DND-41 (cell line): ENCODE data around the gene ARHGEF7.

Experiments used
- ATAC-seq: fragments of 200-7000 bp; cut with Tn5 transposase; 3 replicates; pipeline ENCODE4 v1.9.1; 2021; ENCODE audit warnings: low read depth; ENCODE audit not compliant: insufficient read depth
- DNase-seq: peaks from one replicate; pipeline ENCODE4 v3.0.0-alpha.2; 2020
- H2AFZ ChIP-seq: 2 replicates; pipeline ENCODE4 v1.6.0; 2012; ENCODE audit warnings: low read depth, low read length
- H3K27ac ChIP-seq: 2 replicates; pipeline ENCODE4 v1.5.1; 2012; ENCODE audit warnings: low read length, inconsistent platforms
- H3K27me3 ChIP-seq: fragments of 200-600 bp; sonication (generic); 2 replicates; pipeline ENCODE4 v1.6.0; 2012; ENCODE audit warnings: low read length, mild to moderate bottlenecking, inconsistent platforms; ENCODE audit not compliant: insufficient read depth, poor library complexity
- H3K36me3 ChIP-seq: 2 replicates; pipeline ENCODE4 v1.5.1; 2012; ENCODE audit warnings: low read length, inconsistent platforms; ENCODE audit not compliant: insufficient read depth
- H3K4me1 ChIP-seq: 2 replicates; pipeline ENCODE4 v1.5.1; 2012; ENCODE audit warnings: mild to moderate bottlenecking, low read length; ENCODE audit not compliant: insufficient read depth
- H3K4me2 ChIP-seq: 2 replicates; pipeline ENCODE4 v1.6.0; 2012; ENCODE audit warnings: mild to moderate bottlenecking, moderate library complexity, low read length, inconsistent platforms; ENCODE audit not compliant: insufficient read depth
- H3K4me3 ChIP-seq, 2 experiments: fragments of 200-600 bp in 1 of 2; shearing (Covaris generic) in 1 of 2; 2 replicates each; pipeline ENCODE4 v1.5.1; 2012 to 2016; ENCODE audit warnings: inconsistent platforms in 2 of 2, low read length in 2 of 2, mild to moderate bottlenecking in 2 of 2, low read depth in 1 of 2, moderate library complexity in 1 of 2
- H3K79me2 ChIP-seq: 2 replicates; pipeline ENCODE4 v1.6.0; 2012; ENCODE audit warnings: low read length, inconsistent platforms; ENCODE audit not compliant: insufficient read depth
- H3K9ac ChIP-seq: 2 replicates; pipeline ENCODE4 v1.6.0; 2012; ENCODE audit warnings: low read depth, mild to moderate bottlenecking, inconsistent platforms, low read length, moderate library complexity
- H3K9me3 ChIP-seq: 2 replicates; pipeline ENCODE4 v1.5.1; 2012; ENCODE audit warnings: low read length, moderate library complexity, mild to moderate bottlenecking, inconsistent platforms; ENCODE audit not compliant: insufficient read depth, severe bottlenecking
- H4K20me1 ChIP-seq: 2 replicates; pipeline ENCODE4 v1.6.0; 2012; ENCODE audit warnings: low read length; ENCODE audit not compliant: insufficient read depth
- EZH2 ChIP-seq: IDR thresholded peaks from 3 replicates; pipeline ENCODE4 v1.6.1; 2012; ENCODE audit warnings: borderline replicate concordance, low read depth, mild to moderate bottlenecking, moderate library complexity, low read length, inconsistent platforms; ENCODE audit not compliant: severe bottlenecking
- TF ChIP-seq, protein P1 (sequence below): IDR thresholded peaks from 2 replicates; pipeline ENCODE4 v1.5.1; 2012; ENCODE audit warnings: borderline replicate concordance, low read length, moderate library complexity, mild to moderate bottlenecking; ENCODE audit not compliant: poor library complexity, severe bottlenecking; ENCODE audit errors: extremely low read depth

ARHGEF7 gene

DNA sequence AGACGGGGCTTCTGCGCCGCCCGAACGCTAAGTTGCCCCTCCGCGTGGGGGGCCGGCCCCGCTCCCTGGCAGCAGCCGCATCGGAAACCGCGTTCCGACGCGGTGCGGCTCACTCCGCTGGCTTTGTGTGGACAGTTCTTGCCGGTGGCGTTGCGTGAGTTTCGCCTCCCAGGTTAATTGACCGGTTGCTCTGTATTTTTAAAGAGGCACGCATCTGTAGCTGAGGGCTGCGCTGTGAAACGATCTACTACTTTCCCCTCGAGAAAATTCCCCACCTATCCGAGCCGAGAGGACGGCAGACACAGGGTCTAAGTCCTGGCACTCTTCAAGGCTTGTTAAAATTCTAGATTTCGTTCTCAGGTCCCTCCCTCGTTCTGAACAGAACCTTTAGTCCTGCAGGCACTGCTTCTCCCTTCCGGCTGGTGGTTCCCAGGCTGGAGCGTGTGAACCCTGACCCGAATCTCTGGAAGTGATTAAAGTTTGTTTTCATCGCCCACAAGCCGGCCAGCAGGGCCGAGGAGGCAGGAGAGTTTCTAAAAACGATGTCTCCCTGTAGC, 933 bp downstream of the ARHGEF7 start:
- Histone ChIP-seq H3K9me3 (no peaks in the 10 kb centered on the region), H2AFZ (no peak overlapping the region), H3K27me3 (peaks cover 4% of the 10 kb centered on the region), H3K4me1 (no peaks in the 10 kb centered on the region), H3K27ac (no peak overlapping the region), H3K36me3 (no peaks in the 10 kb centered on the region), H3K9ac (no peak overlapping the region), H4K20me1 (no peaks in the 10 kb centered on the region), H3K4me2 (no peak overlapping the region), H3K4me3 (no peak overlapping the region), H3K79me2 (no peaks in the 10 kb centered on the region)
- ATAC-seq: no peak
- DNase-seq: no peak
- no peak for TF ChIP-seq EZH2
- TF ChIP-seq, protein P1, sequence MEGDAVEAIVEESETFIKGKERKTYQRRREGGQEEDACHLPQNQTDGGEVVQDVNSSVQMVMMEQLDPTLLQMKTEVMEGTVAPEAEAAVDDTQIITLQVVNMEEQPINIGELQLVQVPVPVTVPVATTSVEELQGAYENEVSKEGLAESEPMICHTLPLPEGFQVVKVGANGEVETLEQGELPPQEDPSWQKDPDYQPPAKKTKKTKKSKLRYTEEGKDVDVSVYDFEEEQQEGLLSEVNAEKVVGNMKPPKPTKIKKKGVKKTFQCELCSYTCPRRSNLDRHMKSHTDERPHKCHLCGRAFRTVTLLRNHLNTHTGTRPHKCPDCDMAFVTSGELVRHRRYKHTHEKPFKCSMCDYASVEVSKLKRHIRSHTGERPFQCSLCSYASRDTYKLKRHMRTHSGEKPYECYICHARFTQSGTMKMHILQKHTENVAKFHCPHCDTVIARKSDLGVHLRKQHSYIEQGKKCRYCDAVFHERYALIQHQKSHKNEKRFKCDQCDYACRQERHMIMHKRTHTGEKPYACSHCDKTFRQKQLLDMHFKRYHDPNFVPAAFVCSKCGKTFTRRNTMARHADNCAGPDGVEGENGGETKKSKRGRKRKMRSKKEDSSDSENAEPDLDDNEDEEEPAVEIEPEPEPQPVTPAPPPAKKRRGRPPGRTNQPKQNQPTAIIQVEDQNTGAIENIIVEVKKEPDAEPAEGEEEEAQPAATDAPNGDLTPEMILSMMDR: no peak

DNA sequence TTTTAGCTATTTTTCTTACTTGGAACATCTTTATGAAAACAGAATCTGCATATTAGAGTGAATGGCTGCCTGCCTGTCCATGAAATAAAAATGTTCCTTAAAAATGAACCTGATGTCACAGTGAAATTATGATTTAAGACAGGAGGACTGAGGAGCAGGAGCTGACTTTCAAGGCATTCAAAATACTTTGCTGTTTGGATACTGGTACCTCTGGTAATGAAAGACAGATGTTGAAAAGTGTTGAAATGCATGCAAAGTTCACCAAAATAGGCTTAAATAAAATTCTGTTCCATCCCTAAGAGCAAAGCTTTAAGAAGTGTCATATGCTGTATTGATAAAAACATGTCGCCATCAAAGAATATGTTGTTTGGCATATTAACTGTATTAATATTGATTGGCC, 1.7 kb downstream of the ARHGEF7 start:
- H3K9me3 ChIP-seq: no peaks in the 10 kb centered on the region
- H3K27me3 ChIP-seq: peaks cover 3% of the 10 kb centered on the region
- H3K27ac ChIP-seq: no peak overlapping the region
- no peaks in the 10 kb centered on the region for H3K4me1 ChIP-seq
- H3K79me2 ChIP-seq: no peaks in the 10 kb centered on the region
- H3K36me3 ChIP-seq: no peaks in the 10 kb centered on the region
- no peak for TF ChIP-seq EZH2
- TF ChIP-seq, protein P1: no peak
- H3K4me3 ChIP-seq: no peak overlapping the region
- no peak overlapping the region for H3K9ac ChIP-seq
- no peaks in the 10 kb centered on the region for H4K20me1 ChIP-seq
- no peak overlapping the region for H3K4me2 ChIP-seq
- DNase-seq (no peak), ATAC-seq (no peak)
- no peak overlapping the region for H2AFZ ChIP-seq

DNA sequence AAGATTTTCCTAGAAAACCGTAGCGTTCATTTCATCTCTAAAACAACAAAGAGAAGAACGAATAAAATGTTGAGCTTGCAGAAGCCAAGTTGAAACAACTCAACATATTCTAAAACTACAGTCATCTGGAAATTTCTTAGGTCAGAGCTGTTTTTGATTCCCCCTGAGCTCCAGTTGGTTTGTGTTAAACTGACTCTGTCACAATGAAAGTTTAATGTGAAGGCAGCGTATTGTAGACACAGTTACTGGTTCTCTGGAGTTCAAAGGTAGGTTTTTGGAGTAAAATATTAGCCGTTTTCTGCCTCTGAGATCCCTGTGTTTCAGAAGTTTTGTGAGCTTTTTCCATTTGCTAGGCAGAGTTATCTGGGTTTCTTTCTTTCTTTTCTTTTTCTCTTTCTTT, 2.2 kb downstream of the ARHGEF7 start:
- Histone ChIP-seq H3K4me3 (no peak overlapping the region), H4K20me1 (no peaks in the 10 kb centered on the region), H3K36me3 (no peaks in the 10 kb centered on the region), H2AFZ (no peak overlapping the region), H3K4me1 (no peaks in the 10 kb centered on the region), H3K9me3 (no peaks in the 10 kb centered on the region), H3K79me2 (no peaks in the 10 kb centered on the region), H3K27me3 (peaks cover 3% of the 10 kb centered on the region), H3K4me2 (no peak overlapping the region), H3K27ac (no peak overlapping the region), H3K9ac (no peak overlapping the region)
- TF ChIP-seq, protein P1: no peak
- no peak for TF ChIP-seq EZH2
- DNase-seq (no peak), ATAC-seq (no peak)

DNA sequence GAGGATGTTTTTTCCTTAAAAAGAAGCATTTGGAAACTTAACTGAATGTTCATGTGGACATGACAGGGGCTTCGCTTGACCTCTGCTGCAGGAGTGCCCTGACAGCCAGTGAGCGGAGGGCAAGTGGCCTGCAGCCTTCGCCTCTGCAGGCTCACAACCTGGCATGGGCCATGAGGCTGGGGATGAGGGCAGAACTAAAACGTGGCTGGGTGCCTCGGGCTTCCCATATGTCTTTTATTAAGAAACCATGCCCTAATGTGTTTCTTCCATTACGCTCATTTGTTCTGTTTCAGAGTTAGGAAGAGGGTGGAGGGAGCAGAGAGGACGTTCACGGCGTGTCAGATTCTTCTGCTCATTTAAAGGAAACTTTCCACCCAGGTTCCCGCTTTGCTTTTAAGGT, 2.9 kb downstream of the ARHGEF7 start:
- no peaks in the 10 kb centered on the region for H3K79me2 ChIP-seq
- no peak for TF ChIP-seq EZH2
- TF ChIP-seq, protein P1: no peak
- peaks cover 3% of the 10 kb centered on the region for H3K27me3 ChIP-seq
- no peak overlapping the region for H3K27ac ChIP-seq
- no peaks in the 10 kb centered on the region for H4K20me1 ChIP-seq
- H3K4me2 ChIP-seq: no peak overlapping the region
- no peaks in the 10 kb centered on the region for H3K9me3 ChIP-seq
- no peak overlapping the region for H3K9ac ChIP-seq
- DNase-seq (no peak), ATAC-seq (no peak)
- H3K36me3 ChIP-seq: no peaks in the 10 kb centered on the region
- no peaks in the 10 kb centered on the region for H3K4me1 ChIP-seq
- H2AFZ ChIP-seq: no peak overlapping the region
- H3K4me3 ChIP-seq: no peak overlapping the region
